SU-DHL-6 (cell line): ENCODE measurements around the gene DIP2C.

Experiments used
- H2AFZ ChIP-seq: fragments of 200-600 bp; sonication (generic); 2 replicates; pipeline ENCODE4 v1.6.1; 2014; ENCODE audit warnings: low read depth, mild to moderate bottlenecking, moderate library complexity, mixed read lengths, antibody characterized with exemption, low read length; ENCODE audit not compliant: severe bottlenecking
- H3F3A ChIP-seq: fragments of 200-600 bp; shearing (Covaris generic); 2 replicates; pipeline ENCODE4 v1.6.0; 2016; ENCODE audit warnings: antibody characterized with exemption, mild to moderate bottlenecking; ENCODE audit not compliant: insufficient read depth
- H3K27ac ChIP-seq: fragments of 200-600 bp; sonication (generic); 2 replicates; pipeline ENCODE4 v1.5.1; 2016; ENCODE audit warnings: low read depth, mild to moderate bottlenecking, low read length, moderate library complexity, mixed read lengths
- H3K27me3 ChIP-seq: fragments of 200-600 bp; sonication (generic), shearing (Covaris generic); 2 replicates; pipeline ENCODE4 v1.6.0; 2014; ENCODE audit warnings: mild to moderate bottlenecking, low read length
- H3K36me3 ChIP-seq: fragments of 200-600 bp; sonication (generic); 2 replicates; pipeline ENCODE4 v1.6.1; 2014; ENCODE audit warnings: mild to moderate bottlenecking, low read length, mixed read lengths
- H3K4me2 ChIP-seq: fragments of 300-600, 200-600 bp; shearing (Covaris generic), sonication (generic); 2 replicates; pipeline ENCODE4 v1.6.0; 2014; ENCODE audit warnings: low read length, low read depth, mild to moderate bottlenecking; ENCODE audit not compliant: poor library complexity, severe bottlenecking
- H3K4me3 ChIP-seq: fragments of 200-600 bp; sonication (generic); 2 replicates; pipeline ENCODE4 v1.5.1; 2014; ENCODE audit warnings: antibody characterized with exemption, low read length, mild to moderate bottlenecking, mixed read lengths; ENCODE audit not compliant: insufficient read depth, poor library complexity, severe bottlenecking
- H3K79me2 ChIP-seq: fragments of 200-600 bp; sonication (generic); 2 replicates; pipeline ENCODE4 v1.6.1; 2014; ENCODE audit warnings: mild to moderate bottlenecking, low read length, moderate library complexity; ENCODE audit not compliant: insufficient read depth
- H3K9ac ChIP-seq: fragments of 200-600 bp; sonication (generic); 2 replicates; pipeline ENCODE4 v1.7.0; 2014; ENCODE audit warnings: mild to moderate bottlenecking, low read length
- H3K9me2 ChIP-seq: fragments of 200-600 bp; sonication (generic); replicated peaks from 2 replicates; pipeline ENCODE4 v1.6.1; 2014; ENCODE audit warnings: low read length; ENCODE audit not compliant: insufficient read depth
- H3K9me3 ChIP-seq: fragments of 200-600 bp; sonication (generic); 2 replicates; pipeline ENCODE4 v1.6.1; 2014; ENCODE audit warnings: low read length, mixed read lengths; ENCODE audit not compliant: insufficient read depth
- H4K20me1 ChIP-seq: fragments of 200-600 bp; sonication (generic); 2 replicates; pipeline ENCODE4 v1.6.1; 2014; ENCODE audit warnings: low read depth, mild to moderate bottlenecking, antibody characterized with exemption, low read length, moderate library complexity, mixed read lengths
- EZH2phosphoT487 ChIP-seq: fragments of 200-600 bp; sonication (generic), shearing (Covaris generic); conservative IDR thresholded peaks from 2 replicates; pipeline ENCODE4 v1.6.1; 2018; ENCODE audit warnings: mild to moderate bottlenecking, antibody characterized with exemption, low read length, moderate library complexity, mixed read lengths
- TF ChIP-seq, protein P1 (sequence below): fragments of 200-600 bp; sonication (generic); IDR thresholded peaks from one replicate; pipeline ENCODE4 v1.5.1; 2017; ENCODE audit warnings: antibody characterized with exemption, mild to moderate bottlenecking, low read length, moderate library complexity; ENCODE audit not compliant: insufficient read depth, poor library complexity, severe bottlenecking

Gene DIP2C

DNA sequence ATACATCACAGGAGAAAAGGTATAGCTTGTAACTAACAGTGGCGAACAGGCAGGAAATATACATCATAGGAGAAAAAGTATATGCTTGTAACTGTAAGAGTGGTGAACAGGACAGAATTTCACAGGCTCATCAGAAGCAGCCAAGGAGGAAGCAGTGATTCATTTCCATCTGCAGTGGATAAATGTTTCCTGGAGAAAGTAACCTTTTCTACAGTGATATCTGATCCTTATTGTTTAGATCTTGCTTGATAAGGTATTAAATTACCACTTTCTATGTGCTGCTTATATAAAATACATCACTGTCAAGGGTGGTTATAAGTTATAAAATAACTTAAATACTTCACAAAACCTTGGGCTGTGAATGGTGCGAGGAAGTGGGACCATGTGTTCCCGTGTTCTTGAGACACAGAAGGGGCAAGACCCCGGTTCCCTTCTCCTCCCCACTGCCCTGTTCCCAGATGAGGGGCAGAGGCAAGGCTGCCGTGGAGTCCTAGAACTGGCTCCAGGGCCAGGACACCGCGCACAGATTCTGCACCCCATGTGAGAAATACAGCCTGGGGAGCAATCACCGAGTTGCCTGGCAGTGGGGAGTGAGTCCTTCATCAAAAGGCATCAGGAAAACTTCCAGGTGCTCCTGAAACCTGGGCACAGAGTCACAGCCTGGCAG is 135.2 kb downstream of the DIP2C start:
- Histone ChIP-seq H3F3A (no peaks in the 10 kb centered on the region), H2AFZ (no peak overlapping the region), H4K20me1 (no peaks in the 10 kb centered on the region), H3K9ac (no peak overlapping the region), H3K36me3 (no peaks in the 10 kb centered on the region), H3K4me3 (no peak overlapping the region), H3K27ac (no peak overlapping the region), H3K4me2 (no peak overlapping the region), H3K79me2 (no peaks in the 10 kb centered on the region), H3K9me3 (no peaks in the 10 kb centered on the region), H3K9me2 (no peaks in the 10 kb centered on the region), H3K27me3 (no peaks in the 10 kb centered on the region)
- no peak for TF ChIP-seq EZH2phosphoT487
- TF ChIP-seq, protein P1, sequence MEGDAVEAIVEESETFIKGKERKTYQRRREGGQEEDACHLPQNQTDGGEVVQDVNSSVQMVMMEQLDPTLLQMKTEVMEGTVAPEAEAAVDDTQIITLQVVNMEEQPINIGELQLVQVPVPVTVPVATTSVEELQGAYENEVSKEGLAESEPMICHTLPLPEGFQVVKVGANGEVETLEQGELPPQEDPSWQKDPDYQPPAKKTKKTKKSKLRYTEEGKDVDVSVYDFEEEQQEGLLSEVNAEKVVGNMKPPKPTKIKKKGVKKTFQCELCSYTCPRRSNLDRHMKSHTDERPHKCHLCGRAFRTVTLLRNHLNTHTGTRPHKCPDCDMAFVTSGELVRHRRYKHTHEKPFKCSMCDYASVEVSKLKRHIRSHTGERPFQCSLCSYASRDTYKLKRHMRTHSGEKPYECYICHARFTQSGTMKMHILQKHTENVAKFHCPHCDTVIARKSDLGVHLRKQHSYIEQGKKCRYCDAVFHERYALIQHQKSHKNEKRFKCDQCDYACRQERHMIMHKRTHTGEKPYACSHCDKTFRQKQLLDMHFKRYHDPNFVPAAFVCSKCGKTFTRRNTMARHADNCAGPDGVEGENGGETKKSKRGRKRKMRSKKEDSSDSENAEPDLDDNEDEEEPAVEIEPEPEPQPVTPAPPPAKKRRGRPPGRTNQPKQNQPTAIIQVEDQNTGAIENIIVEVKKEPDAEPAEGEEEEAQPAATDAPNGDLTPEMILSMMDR, result no peak

DNA sequence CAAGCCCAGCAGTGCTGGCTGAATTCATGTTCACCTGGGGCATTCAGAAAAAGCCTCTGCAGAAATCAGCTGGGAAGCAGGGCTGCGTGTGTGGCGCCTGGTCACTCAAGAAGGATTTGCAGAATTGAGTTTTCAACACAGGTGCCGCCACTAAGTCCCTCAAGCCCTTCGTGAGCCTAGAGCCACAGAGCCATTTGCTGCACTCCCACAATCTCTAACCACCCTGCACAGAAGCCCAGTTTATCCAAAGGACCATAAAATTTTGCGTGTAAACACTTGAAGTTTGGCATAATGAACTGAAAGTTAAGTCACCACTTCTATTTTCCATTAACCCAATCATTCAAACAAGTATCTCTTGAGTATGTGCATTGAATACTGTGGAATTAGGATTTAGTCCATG is 136.2 kb downstream of the DIP2C start:
- Histone ChIP-seq H3K9me3 (no peaks in the 10 kb centered on the region), H2AFZ (no peak overlapping the region), H3K79me2 (no peaks in the 10 kb centered on the region), H3K4me3 (no peak overlapping the region), H3K4me2 (no peak overlapping the region), H4K20me1 (no peaks in the 10 kb centered on the region), H3K36me3 (no peaks in the 10 kb centered on the region), H3K27me3 (no peaks in the 10 kb centered on the region), H3F3A (no peaks in the 10 kb centered on the region), H3K9me2 (no peaks in the 10 kb centered on the region), H3K27ac (no peak overlapping the region), H3K9ac (no peak overlapping the region)
- TF ChIP-seq EZH2phosphoT487, result no peak
- TF ChIP-seq, protein P1, result no peak

DNA sequence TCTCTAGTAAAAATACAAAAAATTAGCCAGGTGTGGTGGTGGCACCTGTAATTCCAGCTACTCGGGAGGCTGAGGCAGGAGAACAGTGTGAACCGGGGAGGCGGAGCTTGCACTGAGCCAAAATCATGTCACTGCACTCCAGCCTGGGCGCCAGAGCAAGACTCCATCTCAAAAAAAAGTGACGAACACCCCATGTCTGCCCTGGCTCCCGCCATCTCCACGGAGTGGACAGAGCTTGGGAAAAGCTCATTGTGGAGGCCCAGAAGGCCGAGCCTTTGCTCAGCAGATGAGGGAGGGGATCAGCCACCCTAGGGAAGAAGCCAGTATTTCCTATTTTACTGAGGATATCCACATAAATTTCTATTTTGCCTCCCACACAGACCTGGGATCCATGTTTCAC is 136.8 kb downstream of the DIP2C start:
- H3K9ac ChIP-seq, result no peak overlapping the region
- no peaks in the 10 kb centered on the region for H3K36me3 ChIP-seq
- no peak overlapping the region for H3K4me3 ChIP-seq
- H3K9me2 ChIP-seq, result no peaks in the 10 kb centered on the region
- no peak overlapping the region for H3K27ac ChIP-seq
- no peak overlapping the region for H2AFZ ChIP-seq
- no peaks in the 10 kb centered on the region for H3K27me3 ChIP-seq
- no peak for TF ChIP-seq EZH2phosphoT487
- TF ChIP-seq, protein P1, result no peak
- no peak overlapping the region for H3K4me2 ChIP-seq
- H4K20me1 ChIP-seq, result no peaks in the 10 kb centered on the region
- no peaks in the 10 kb centered on the region for H3K79me2 ChIP-seq
- H3K9me3 ChIP-seq, result no peaks in the 10 kb centered on the region
- no peaks in the 10 kb centered on the region for H3F3A ChIP-seq
